ENCODE measurements around the gene LIMS1.

LIMS1 gene

GRCh38 chr2:108541451-108541850 is 7.2 kb downstream of the LIMS1 start:
- no peak for TF ChIP-seq CTCF (IDR thresholded peaks at IDR 0.05; ENCODE audit: low read depth, low read length, missing control alignments)
- DNase-seq (ENCODE audit: extremely low read depth, low read depth), result no peak
- H3K4me3 ChIP-seq (replicated peaks; ENCODE audit: low read depth, low read length), result no peak overlapping the region

DNA sequence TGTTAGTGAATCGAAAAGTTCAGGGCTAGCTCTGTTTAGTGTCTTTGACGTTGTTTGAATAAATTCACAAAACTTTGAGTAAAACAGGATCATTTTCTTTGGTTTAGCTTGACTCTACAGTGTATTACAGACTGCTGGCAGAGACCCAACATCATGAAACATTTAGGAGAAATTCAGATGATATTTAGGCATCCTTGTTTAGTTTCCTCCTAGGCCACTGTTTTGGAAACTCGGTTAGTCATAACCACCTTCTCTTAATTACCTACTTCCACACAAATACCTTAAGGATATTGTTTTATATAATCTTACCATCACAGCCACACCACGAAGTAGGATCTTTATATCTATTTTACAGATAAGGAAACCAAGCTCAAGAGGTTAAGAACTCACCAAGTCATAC is 7.8 kb downstream of the LIMS1 start:
- DNase-seq (ENCODE audit: extremely low read depth, low read depth), result peak; percentile 64
- TF ChIP-seq CTCF (IDR thresholded peaks at IDR 0.05; ENCODE audit: low read depth, low read length, missing control alignments), result no peak
- H3K4me3 ChIP-seq (replicated peaks; ENCODE audit: low read depth, low read length), result no peak overlapping the region

DNA sequence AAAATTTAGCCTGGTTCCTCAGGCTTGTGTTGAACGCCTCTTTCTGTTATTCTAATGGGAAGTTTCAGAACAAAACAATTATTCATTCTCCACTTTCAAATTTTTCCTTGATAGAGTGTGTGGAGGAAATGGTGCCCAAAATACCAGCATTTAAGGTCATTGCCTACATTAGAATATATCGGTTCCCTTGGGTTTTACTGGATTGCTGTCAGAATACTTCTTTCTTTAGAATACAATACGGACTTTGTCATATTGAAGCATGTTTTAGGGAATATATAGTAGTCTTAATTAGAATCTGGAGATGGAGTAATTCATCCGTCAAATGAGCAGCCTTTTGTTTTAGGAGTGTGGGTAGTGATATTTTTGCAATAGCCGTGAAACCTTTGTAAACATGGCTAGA is 13.3 kb downstream of the LIMS1 start:
- no peak for DNase-seq (ENCODE audit: extremely low read depth, low read depth)
- TF ChIP-seq CTCF (IDR thresholded peaks at IDR 0.05; ENCODE audit: low read depth, low read length, missing control alignments), result no peak
- H3K4me3 ChIP-seq (replicated peaks; ENCODE audit: low read depth, low read length), result no peak overlapping the region

GRCh38 chr2:108548208-108549003 is 14.1 kb downstream of the LIMS1 start:
- no peak for TF ChIP-seq CTCF (IDR thresholded peaks at IDR 0.05; ENCODE audit: low read depth, low read length, missing control alignments)
- no peak overlapping the region for H3K4me3 ChIP-seq (replicated peaks; ENCODE audit: low read depth, low read length)
- no peak for DNase-seq (ENCODE audit: extremely low read depth, low read depth)

GRCh38 chr2:108552566-108552965 is 18.3 kb downstream of the LIMS1 start:
- no peak for TF ChIP-seq CTCF (IDR thresholded peaks at IDR 0.05; ENCODE audit: low read depth, low read length, missing control alignments)
- no peak overlapping the region for H3K4me3 ChIP-seq (replicated peaks; ENCODE audit: low read depth, low read length)

GRCh38 chr2:108553209-108553919 is 19.1 kb downstream of the LIMS1 start:
- no peak for TF ChIP-seq CTCF (IDR thresholded peaks at IDR 0.05; ENCODE audit: low read depth, low read length, missing control alignments)
- H3K4me3 ChIP-seq (replicated peaks; ENCODE audit: low read depth, low read length), result no peak overlapping the region
- DNase-seq (ENCODE audit: extremely low read depth, low read depth), result no peak

More at GRCh38 chr2:108552566-108552965, 18.3 kb downstream of the LIMS1 start:
- no peak for DNase-seq (ENCODE audit: extremely low read depth, low read depth)

Measured in HFF-Myc (cell line).